ENCODE results near the gene DMTF1. TPM values are rescaled to one million over a fixed set of nuclear protein-coding genes. Genes with fewer than 3 reads are reported as not detected.

The DMTF1 gene
- total RNA-seq, 1 experiment from 2014 or later = 90.5 TPM

DNA sequence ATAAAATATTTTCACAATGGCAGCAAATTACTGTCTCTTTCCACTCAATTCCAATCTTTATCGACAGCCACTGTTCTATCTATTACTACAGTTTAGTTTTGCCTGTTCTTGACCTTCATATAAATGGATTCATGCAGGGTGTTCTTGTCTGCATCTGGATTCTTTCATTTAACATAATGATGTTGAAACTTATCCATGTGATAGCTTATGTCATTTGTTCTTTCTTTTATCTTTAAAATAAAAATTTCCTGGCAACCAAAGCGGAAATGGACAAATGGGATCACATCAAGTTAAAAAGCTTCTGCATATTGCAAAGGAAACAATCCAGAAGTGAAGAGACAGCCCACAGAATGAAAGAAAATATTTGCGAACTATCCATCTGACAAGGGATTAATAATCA, 20.5 kb upstream of the DMTF1 start:
- no peaks in the 10 kb centered on the region for H3K36me3 ChIP-seq (ENCODE audit: insufficient read depth, low read length, poor library complexity, severe bottlenecking)
- no TSS peak for BruUV-seq (replicated peaks)
- no peaks in the 10 kb centered on the region for H3K4me1 ChIP-seq (ENCODE audit: insufficient read depth, low read length, poor library complexity, severe bottlenecking)
- ChIA-PET POLR2A (ENCODE audit: low non-redundant PET) (no interaction called here), CTCF (no interaction called here)
- no peak for DNase-seq (ENCODE audit: low spot score)
- peaks cover 5% of the 10 kb centered on the region for H3K27me3 ChIP-seq (replicated peaks; ENCODE audit: insufficient read depth, low read depth, low read length, poor library complexity)
- intact Hi-C loops (cut with micrococcal nuclease; ENCODE audit: unreplicated experiment) = no loop called here
- no peak overlapping the region for H3K4me3 ChIP-seq (ENCODE audit: low read depth, low read length, poor library complexity, severe bottlenecking)
- H3K27ac ChIP-seq (ENCODE audit: low read depth, low read length, poor library complexity, severe bottlenecking) = no peak overlapping the region
- H3K9me3 ChIP-seq (ENCODE audit: low read depth, low read length, poor library complexity, severe bottlenecking) = no peaks in the 10 kb centered on the region
- TF ChIP-seq, protein P1, sequence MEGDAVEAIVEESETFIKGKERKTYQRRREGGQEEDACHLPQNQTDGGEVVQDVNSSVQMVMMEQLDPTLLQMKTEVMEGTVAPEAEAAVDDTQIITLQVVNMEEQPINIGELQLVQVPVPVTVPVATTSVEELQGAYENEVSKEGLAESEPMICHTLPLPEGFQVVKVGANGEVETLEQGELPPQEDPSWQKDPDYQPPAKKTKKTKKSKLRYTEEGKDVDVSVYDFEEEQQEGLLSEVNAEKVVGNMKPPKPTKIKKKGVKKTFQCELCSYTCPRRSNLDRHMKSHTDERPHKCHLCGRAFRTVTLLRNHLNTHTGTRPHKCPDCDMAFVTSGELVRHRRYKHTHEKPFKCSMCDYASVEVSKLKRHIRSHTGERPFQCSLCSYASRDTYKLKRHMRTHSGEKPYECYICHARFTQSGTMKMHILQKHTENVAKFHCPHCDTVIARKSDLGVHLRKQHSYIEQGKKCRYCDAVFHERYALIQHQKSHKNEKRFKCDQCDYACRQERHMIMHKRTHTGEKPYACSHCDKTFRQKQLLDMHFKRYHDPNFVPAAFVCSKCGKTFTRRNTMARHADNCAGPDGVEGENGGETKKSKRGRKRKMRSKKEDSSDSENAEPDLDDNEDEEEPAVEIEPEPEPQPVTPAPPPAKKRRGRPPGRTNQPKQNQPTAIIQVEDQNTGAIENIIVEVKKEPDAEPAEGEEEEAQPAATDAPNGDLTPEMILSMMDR (conservative IDR thresholded peaks at IDR 0.05; ENCODE audit: low read depth, low read length) = no peak
- no peak for TF ChIP-seq EZH2 (IDR thresholded peaks at IDR 0.05; ENCODE audit: borderline replicate concordance, low read depth, low read length, poor library complexity, severe bottlenecking)

DNA sequence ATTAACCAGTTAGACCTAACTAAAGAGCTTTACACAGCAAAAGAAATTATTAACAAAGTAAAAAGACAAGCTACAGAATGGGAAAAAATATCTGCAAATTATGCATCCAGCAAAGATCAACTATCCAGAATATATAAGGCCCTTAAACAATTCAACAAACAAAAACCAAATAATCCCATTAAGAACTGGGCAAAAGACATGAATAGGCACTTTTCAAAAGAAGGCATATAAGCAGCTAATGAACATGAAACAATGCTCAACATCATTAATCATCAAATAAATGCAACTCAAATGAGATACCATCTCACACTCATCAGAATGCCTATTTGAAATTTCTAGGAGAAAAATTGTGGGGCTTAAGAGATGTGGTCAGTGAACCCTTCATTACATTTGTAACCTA, 15.0 kb upstream of the DMTF1 start:
- no peak overlapping the region for H3K4me3 ChIP-seq (ENCODE audit: low read depth, low read length, poor library complexity, severe bottlenecking)
- H3K36me3 ChIP-seq (ENCODE audit: insufficient read depth, low read length, poor library complexity, severe bottlenecking) = no peaks in the 10 kb centered on the region
- DNase-seq (ENCODE audit: low spot score) = no peak
- POLR2A ChIA-PET (ENCODE audit: low non-redundant PET) = interaction anchor here (0.6 kb wide), 1 partner anchor 250 kb away, joined by 4 read pairs; no protein-coding TSS in a partner anchor
- BruUV-seq (replicated peaks) = no TSS peak
- no peak overlapping the region for H3K27ac ChIP-seq (ENCODE audit: low read depth, low read length, poor library complexity, severe bottlenecking)
- CTCF ChIA-PET = no interaction called here
- TF ChIP-seq EZH2 (IDR thresholded peaks at IDR 0.05; ENCODE audit: borderline replicate concordance, low read depth, low read length, poor library complexity, severe bottlenecking) = no peak
- TF ChIP-seq, protein P1 (conservative IDR thresholded peaks at IDR 0.05; ENCODE audit: low read depth, low read length) = no peak
- no peaks in the 10 kb centered on the region for H3K4me1 ChIP-seq (ENCODE audit: insufficient read depth, low read length, poor library complexity, severe bottlenecking)
- intact Hi-C loops (cut with micrococcal nuclease; ENCODE audit: unreplicated experiment) = no loop called here
- H3K27me3 ChIP-seq (replicated peaks; ENCODE audit: insufficient read depth, low read depth, low read length, poor library complexity) = peaks cover 41% of the 10 kb centered on the region
- no peaks in the 10 kb centered on the region for H3K9me3 ChIP-seq (ENCODE audit: low read depth, low read length, poor library complexity, severe bottlenecking)

DNA sequence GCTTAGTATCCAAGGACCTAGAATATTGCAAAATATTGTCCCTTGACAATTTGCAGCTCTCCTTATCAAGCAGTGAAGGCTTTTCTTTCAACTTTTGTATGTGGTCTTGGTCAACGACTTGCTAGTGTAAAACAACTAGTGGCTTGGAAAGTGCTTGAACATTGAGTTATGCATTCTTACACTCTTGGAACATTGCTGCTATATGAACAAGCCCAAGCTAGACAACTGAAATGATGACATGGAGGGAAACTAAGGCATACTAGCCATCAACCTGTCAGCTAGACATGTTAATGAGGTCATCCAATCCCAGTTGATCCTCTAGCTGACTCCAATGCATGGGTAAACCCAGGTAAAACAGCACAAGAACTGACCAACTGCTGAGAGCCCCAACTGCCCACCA, 12.7 kb upstream of the DMTF1 start:
- no peak for DNase-seq (ENCODE audit: low spot score)
- ChIA-PET POLR2A (ENCODE audit: low non-redundant PET) (no interaction called here), CTCF (no interaction called here)
- no peaks in the 10 kb centered on the region for H3K9me3 ChIP-seq (ENCODE audit: low read depth, low read length, poor library complexity, severe bottlenecking)
- peaks cover 40% of the 10 kb centered on the region for H3K27me3 ChIP-seq (replicated peaks; ENCODE audit: insufficient read depth, low read depth, low read length, poor library complexity)
- H3K4me3 ChIP-seq (ENCODE audit: low read depth, low read length, poor library complexity, severe bottlenecking) = no peak overlapping the region
- TF ChIP-seq EZH2 (IDR thresholded peaks at IDR 0.05; ENCODE audit: borderline replicate concordance, low read depth, low read length, poor library complexity, severe bottlenecking) = no peak
- TF ChIP-seq, protein P1 (conservative IDR thresholded peaks at IDR 0.05; ENCODE audit: low read depth, low read length) = no peak
- intact Hi-C loops (cut with micrococcal nuclease; ENCODE audit: unreplicated experiment) = no loop called here
- no TSS peak for BruUV-seq (replicated peaks)
- no peaks in the 10 kb centered on the region for H3K4me1 ChIP-seq (ENCODE audit: insufficient read depth, low read length, poor library complexity, severe bottlenecking)
- H3K36me3 ChIP-seq (ENCODE audit: insufficient read depth, low read length, poor library complexity, severe bottlenecking) = no peaks in the 10 kb centered on the region
- no peak overlapping the region for H3K27ac ChIP-seq (ENCODE audit: low read depth, low read length, poor library complexity, severe bottlenecking)
